GM12878 (cell line): ENCODE data around the gene LTC4S. TPM values are rescaled to one million over a fixed set of nuclear protein-coding genes. Genes with fewer than 3 reads are reported as not detected.

Experiments used
- BHLHE40 ChIP-seq, 2 experiments: fragments of 450-650 bp in 1 of 2; IDR thresholded peaks; 2 replicates each; pipeline ENCODE4 v1.6.1; 2011 to 2017; ENCODE audit warnings: low read depth in 2 of 2, borderline replicate concordance in 1 of 2, improper control_type of control experiment in 1 of 2, low read length in 1 of 2, mild to moderate bottlenecking in 1 of 2
- CEBPB ChIP-seq, 2 experiments: fragments of 150-350 bp in 1 of 2; IDR thresholded peaks; 2 replicates each; pipeline ENCODE4 v1.6.1; 2012 to 2014; ENCODE audit warnings: low read depth in 2 of 2, low read length in 2 of 2, borderline replicate concordance in 1 of 2, inconsistent platforms in 1 of 2
- FOXM1 ChIP-seq: IDR thresholded peaks from 2 replicates; pipeline ENCODE4 v1.6.1; 2012; ENCODE audit warnings: low read depth, mild to moderate bottlenecking, inconsistent platforms, low read length, moderate library complexity
- IKZF2 ChIP-seq, 2 experiments: fragments of 450-650 bp; IDR thresholded peaks; 2 replicates each; pipeline ENCODE4 v1.6.1; 2017; ENCODE audit warnings: mild to moderate bottlenecking in 2 of 2, moderate library complexity in 2 of 2
- JUND ChIP-seq: IDR thresholded peaks from 2 replicates; pipeline ENCODE4 v1.6.1; 2012; ENCODE audit warnings: low read depth, mild to moderate bottlenecking, low read length, improper control_type of control experiment, moderate library complexity
- MEF2A ChIP-seq: IDR thresholded peaks from 2 replicates; pipeline ENCODE4 v1.6.1; 2011; ENCODE audit warnings: low read depth, mild to moderate bottlenecking, low read length, moderate library complexity; ENCODE audit not compliant: insufficient read depth
- NBN ChIP-seq: fragments of 450-650 bp; IDR thresholded peaks from 2 replicates; pipeline ENCODE4 v1.6.1; 2016
- PAX8 ChIP-seq: fragments of 450-650 bp; IDR thresholded peaks from 2 replicates; pipeline ENCODE4 v1.6.1; 2017; ENCODE audit warnings: mild to moderate bottlenecking, moderate library complexity
- RAD21 ChIP-seq: IDR thresholded peaks from 2 replicates; pipeline ENCODE4 v1.6.1; 2011; ENCODE audit warnings: mild to moderate bottlenecking, low read depth, low read length, moderate library complexity; ENCODE audit not compliant: insufficient read depth
- SMAD5 ChIP-seq: IDR thresholded peaks from 2 replicates; pipeline ENCODE4 v1.6.1; 2016; ENCODE audit warnings: antibody characterized with exemption, low read depth
- SRF ChIP-seq, 2 experiments: IDR thresholded peaks; 2 replicates each; pipeline ENCODE4 v1.6.1; 2011; ENCODE audit warnings: low read depth in 2 of 2, low read length in 2 of 2, mild to moderate bottlenecking in 1 of 2, moderate library complexity in 1 of 2
- USF1 ChIP-seq: IDR thresholded peaks from 2 replicates; pipeline ENCODE4 v1.6.1; 2011; ENCODE audit warnings: borderline replicate concordance, low read depth, mild to moderate bottlenecking, moderate library complexity, mixed read lengths, low read length; ENCODE audit not compliant: insufficient read depth; ENCODE audit errors: extremely low read length
- WRNIP1 ChIP-seq: IDR thresholded peaks from 2 replicates; pipeline ENCODE4 v1.6.1; 2011; ENCODE audit warnings: low read depth, low read length, improper control_type of control experiment, borderline replicate concordance
- ZZZ3 ChIP-seq: IDR thresholded peaks from 2 replicates; pipeline ENCODE4 v1.6.1; 2011; ENCODE audit warnings: low read depth; ENCODE audit not compliant: control insufficient read depth, insufficient read length
- polyA plus RNA-seq, 11 experiments: library from polyadenylated mRNA; depleted of rRNA in 4 of 11; unstranded in 6 of 11; stranded (reverse) in 5 of 11; fragments of >200 nt; fragmentation: Nextera tagmentation in 4 of 11; fragmentation: Illumina TruSeq in 1 of 11; extraction: Ambion mirVana in 4 of 11; extraction: Trizol in 1 of 11; gene quantifications; 1 replicate in 1 of 11; 2 replicates in 10 of 11; pipeline versions ENCODE4 v1.2.1 to v1.2.3, GENCODE V29; 2011 to 2016; ENCODE audit warnings: inconsistent platforms in 2 of 11, missing spikeins in 2 of 11, low read depth in 1 of 11
- total RNA-seq, 4 experiments: library from RNA; depleted of rRNA in 3 of 4; stranded (reverse); fragments of >200 nt in 3 of 4; fragmentation: Illumina TruSeq in 1 of 4; extraction: Trizol in 1 of 4; gene quantifications; 2 replicates each; pipeline versions ENCODE4 v1.2.1 to v1.2.3, GENCODE V29; 2013 to 2021
- TF ChIP-seq, protein P1 (sequence below): IDR thresholded peaks from 2 replicates; pipeline ENCODE4 v1.6.1; 2011; ENCODE audit warnings: low read depth, low read length, improper control_type of control experiment, borderline replicate concordance
- TF ChIP-seq, protein P2 (sequence below): IDR thresholded peaks from 2 replicates; pipeline ENCODE4 v1.6.1; 2012; ENCODE audit warnings: low read length, inconsistent platforms
- TF ChIP-seq, protein P3 (sequence below): IDR thresholded peaks from 2 replicates; pipeline ENCODE4 v1.6.1; 2012; ENCODE audit warnings: low read depth, low read length, improper control_type of control experiment

LTC4S gene
- total and polyA plus RNA-seq, 10 of the 15 experiments (the other 5 are each of a cell fraction or from before 2014, with no cell fraction given) = 0.78 to 3.6 (median 1.8) TPM; not detected in 5

DNA sequence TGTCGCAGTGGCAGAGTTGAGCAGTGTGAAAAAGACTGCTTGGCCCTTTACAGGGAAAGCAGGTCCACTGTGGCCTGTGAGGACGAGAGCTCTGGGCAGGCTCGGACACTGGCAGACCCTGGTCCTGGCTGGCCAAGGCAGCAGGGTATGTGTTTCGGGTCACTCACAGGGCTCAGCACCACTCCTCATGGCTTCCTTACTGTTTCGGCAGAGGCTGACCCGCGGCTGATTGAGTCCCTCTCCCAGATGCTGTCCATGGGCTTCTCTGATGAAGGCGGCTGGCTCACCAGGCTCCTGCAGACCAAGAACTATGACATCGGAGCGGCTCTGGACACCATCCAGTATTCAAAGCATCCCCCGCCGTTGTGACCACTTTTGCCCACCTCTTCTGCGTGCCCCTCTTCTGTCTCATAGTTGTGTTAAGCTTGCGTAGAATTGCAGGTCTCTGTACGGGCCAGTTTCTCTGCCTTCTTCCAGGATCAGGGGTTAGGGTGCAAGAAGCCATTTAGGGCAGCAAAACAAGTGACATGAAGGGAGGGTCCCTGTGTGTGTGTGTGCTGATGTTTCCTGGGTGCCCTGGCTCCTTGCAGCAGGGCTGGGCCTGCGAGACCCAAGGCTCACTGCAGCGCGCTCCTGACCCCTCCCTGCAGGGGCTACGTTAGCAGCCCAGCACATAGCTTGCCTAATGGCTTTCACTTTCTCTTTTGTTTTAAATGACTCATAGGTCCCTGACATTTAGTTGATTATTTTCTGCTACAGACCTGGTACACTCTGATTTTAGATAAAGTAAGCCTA is 42.6 kb downstream of the LTC4S start (continued):
- TF ChIP-seq BHLHE40 (IDR thresholded peaks at IDR 0.05; ENCODE audit: borderline replicate concordance in 1 of 2, low read depth in 2 of 2, low read length in 1 of 2) = 0 out of 4 replicates have a peak, but pooled peaks of 1 of the 2 experiments have one; percentile 11
- TF ChIP-seq SMAD5 = no peak
- peak; percentile 28; the same call in 1 of the 2 replicates for TF ChIP-seq RAD21
- TF ChIP-seq JUND = no peak
- no peak for TF ChIP-seq SRF (IDR thresholded peaks at IDR 0.05; ENCODE audit: low read depth in 2 of 2, low read length in 2 of 2)
- TF ChIP-seq IKZF2 (IDR thresholded peaks at IDR 0.05) = no peak
- TF ChIP-seq, protein P1, sequence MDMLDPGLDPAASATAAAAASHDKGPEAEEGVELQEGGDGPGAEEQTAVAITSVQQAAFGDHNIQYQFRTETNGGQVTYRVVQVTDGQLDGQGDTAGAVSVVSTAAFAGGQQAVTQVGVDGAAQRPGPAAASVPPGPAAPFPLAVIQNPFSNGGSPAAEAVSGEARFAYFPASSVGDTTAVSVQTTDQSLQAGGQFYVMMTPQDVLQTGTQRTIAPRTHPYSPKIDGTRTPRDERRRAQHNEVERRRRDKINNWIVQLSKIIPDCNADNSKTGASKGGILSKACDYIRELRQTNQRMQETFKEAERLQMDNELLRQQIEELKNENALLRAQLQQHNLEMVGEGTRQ = no peak; the same call in 1 of the 2 replicates
- TF ChIP-seq FOXM1 = no peak
- TF ChIP-seq, protein P2, sequence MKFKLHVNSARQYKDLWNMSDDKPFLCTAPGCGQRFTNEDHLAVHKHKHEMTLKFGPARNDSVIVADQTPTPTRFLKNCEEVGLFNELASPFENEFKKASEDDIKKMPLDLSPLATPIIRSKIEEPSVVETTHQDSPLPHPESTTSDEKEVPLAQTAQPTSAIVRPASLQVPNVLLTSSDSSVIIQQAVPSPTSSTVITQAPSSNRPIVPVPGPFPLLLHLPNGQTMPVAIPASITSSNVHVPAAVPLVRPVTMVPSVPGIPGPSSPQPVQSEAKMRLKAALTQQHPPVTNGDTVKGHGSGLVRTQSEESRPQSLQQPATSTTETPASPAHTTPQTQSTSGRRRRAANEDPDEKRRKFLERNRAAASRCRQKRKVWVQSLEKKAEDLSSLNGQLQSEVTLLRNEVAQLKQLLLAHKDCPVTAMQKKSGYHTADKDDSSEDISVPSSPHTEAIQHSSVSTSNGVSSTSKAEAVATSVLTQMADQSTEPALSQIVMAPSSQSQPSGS = no peak
- 0 out of 2 replicates have a peak, but pooled peaks have one; percentile 28 for TF ChIP-seq NBN
- TF ChIP-seq, protein P3, sequence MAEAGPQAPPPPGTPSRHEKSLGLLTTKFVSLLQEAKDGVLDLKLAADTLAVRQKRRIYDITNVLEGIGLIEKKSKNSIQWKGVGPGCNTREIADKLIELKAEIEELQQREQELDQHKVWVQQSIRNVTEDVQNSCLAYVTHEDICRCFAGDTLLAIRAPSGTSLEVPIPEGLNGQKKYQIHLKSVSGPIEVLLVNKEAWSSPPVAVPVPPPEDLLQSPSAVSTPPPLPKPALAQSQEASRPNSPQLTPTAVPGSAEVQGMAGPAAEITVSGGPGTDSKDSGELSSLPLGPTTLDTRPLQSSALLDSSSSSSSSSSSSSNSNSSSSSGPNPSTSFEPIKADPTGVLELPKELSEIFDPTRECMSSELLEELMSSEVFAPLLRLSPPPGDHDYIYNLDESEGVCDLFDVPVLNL = no peak
- no peak for TF ChIP-seq CEBPB (IDR thresholded peaks at IDR 0.05; ENCODE audit: borderline replicate concordance in 1 of 2, low read depth in 2 of 2, low read length in 2 of 2)
- TF ChIP-seq ZZZ3 = no peak
- TF ChIP-seq USF1 = no peak
- TF ChIP-seq WRNIP1 = no peak
- no peak for TF ChIP-seq MEF2A
- TF ChIP-seq PAX8 = no peak
